Occipital lobe (tissue), 2 donors: ENCODE measurements around the gene TSSK6. TPM values are rescaled to one million over a fixed set of nuclear protein-coding genes. Genes with fewer than 3 reads are reported as not detected.
"Not testable (repeated sequence)": the region's sequence is repeated elsewhere in the genome, so short reads cannot be mapped to it uniquely, and the experiment has no call there.

Source experiments
- DNase-seq: peaks from one replicate; lab custom pipeline; 2025; lab: John Stamatoyannopoulos, UW
- total RNA-seq: library from RNA; depleted of rRNA; stranded (reverse); fragments of >200 nt; gene quantifications from one replicate; pipeline ENCODE4 v1.2.3, GENCODE V29; 2014

TSSK6 gene
- total RNA-seq, 1 donor from 2014 or later: 1.2 TPM

DNA sequence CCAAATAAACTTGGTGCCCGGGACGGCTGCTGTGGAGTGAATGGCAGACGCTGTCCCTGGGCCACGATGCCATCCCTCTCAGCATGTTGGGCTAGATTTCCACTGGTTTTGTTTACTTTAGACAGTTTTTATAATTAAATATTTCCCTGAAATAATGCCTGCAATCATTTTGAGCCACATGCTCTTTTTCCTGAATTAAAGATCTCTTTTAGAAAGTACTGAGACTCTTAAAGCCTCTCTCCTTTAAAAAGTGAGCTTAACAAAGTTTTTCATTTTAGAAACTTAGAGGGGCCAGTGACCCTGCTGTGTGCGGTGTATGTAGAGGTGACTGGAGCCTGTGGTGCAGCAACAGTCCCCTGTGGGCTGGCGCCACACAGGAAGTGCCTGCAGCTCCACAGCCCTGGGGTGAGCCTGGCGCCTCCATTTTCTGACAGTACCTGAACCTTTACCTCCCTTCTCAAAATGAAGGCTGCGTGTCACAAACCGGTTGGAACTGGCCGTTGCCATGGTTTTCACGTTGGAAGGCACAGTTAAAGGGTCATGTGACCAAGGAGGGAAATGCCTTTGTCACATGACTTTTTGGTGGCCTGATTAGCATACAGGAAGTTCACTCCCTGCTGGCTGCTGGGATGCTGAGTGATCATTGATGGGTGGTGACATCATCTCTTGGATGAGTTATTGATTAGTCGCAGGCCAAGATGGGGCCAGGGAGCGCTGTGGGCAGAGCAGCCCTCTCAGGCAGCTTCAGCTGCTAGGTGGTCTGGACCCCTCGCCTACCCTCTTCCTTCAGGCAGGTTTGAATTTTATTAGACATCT, 26.3 kb downstream of the TSSK6 start:
- peak; percentile 48 for DNase-seq

- no peak for DNase-seq
These were observed 27.1 kb downstream of the TSSK6 start for GRCh38 chr19:19487950-19488874.

GRCh38 chr19:19487077-19487949, 28.0 kb downstream of the TSSK6 start:
- DNase-seq: no peak

DNA sequence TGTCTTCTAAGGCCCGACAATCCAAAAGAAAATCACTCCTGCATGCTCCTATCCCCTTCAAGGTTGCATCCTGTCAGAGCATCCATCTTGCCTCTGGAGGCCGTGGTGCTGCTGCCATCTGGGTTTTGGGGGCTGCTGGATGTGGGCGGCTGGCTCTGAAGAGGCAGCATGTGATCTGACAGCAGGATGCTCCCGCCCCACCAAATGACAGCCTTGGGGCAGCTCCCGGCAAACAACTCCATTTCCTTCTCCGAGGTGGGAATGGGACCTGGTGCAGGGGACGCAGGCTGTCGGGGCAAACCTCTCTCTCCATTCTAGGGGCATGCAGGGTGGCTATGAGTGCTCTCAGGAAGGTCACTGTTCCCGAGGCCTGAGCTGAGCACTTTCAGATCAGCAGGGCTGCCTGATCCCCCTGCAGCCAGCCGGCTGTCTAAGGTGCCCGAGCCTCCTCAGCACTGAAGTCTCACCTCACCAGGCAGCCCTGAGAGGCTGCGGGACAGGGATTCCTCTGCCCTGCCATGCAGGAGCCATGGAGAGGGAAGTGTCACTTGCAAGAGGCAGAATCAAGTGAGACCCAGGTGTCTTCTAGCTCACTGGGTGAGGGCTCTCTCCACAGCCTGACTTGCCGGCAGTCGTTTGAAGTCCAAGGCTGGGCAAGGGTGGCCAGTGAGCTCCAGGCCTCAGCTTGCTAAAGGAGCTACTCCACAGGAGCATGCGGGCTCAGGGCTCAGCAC, 28.8 kb downstream of the TSSK6 start:
- no peak for DNase-seq

- no peak for DNase-seq
These were observed 29.4 kb downstream of the TSSK6 start for GRCh38 chr19:19485998-19486290.

GRCh38 chr19:19485161-19485997, 30.0 kb downstream of the TSSK6 start:
- DNase-seq: no peak

GRCh38 chr19:19482809-19483596, 32.3 kb downstream of the TSSK6 start:
- no peak for DNase-seq

DNA sequence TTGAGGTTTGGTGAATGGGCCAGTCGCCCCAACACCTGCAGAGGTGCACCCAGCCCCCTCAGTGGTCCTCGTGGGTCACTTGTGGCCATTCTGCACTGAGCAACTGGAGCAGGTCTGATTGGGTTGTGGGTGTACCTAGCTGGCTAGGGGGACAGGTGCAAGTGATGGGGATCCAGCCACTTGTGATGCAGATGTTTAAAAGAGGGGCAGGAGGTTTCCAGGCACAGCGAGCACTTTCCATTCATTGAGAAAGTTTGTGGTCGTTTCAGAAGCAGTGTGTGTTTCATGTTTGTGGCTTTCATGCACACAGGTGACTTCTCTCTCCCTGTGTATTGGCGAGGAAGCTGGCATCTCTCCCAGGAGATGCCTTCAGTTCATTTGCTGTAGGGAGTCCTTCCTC, 34.7 kb downstream of the TSSK6 start:
- no peak for DNase-seq

DNA sequence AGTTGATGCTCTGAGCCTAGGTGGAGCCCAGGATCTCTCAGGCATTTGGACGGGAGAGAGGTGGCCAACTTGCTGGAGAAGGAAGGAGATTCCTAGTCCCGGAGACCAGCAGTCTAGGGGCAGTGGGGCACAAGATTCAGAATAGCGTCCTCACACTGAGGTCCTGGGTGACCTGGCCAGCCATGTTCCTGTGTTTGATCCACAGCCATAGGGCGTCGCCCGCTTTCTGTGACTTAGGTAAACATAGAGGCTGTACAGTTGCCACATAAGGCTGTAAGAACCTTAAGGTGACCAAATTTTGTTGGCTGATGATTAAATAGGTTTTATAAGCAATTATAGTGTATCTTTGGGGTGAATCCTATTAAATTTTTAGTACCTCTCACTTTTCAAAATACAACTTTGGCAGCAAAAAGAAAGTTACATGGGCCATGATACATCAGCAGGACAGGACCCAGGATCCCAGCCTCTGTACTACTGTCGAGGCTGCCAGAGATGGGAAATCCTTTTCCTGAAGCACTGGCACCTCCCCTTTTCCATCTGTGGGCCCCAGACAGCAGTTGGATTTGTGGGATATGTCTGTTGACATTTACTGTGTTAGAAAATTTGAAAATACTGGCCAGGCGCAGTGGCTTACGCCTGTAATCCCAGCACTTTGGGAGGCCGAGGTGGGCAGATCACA, 37.5 kb downstream of the TSSK6 start:
- DNase-seq: no peak

- no peak for DNase-seq
These were observed 39.2 kb downstream of the TSSK6 start for GRCh38 chr19:19475849-19476828.

- no peak for DNase-seq
These were observed 40.2 kb downstream of the TSSK6 start for GRCh38 chr19:19475015-19475765.

GRCh38 chr19:19472106-19472505, 43.2 kb downstream of the TSSK6 start:
- not testable (repeated sequence) for DNase-seq

GRCh38 chr19:19471682-19472081, 43.7 kb downstream of the TSSK6 start:
- DNase-seq: no peak

GRCh38 chr19:19470579-19470978, 44.8 kb downstream of the TSSK6 start:
- DNase-seq: no peak

GRCh38 chr19:19468424-19469050, 46.8 kb downstream of the TSSK6 start:
- no peak for DNase-seq

- DNase-seq: no peak
These were observed 49.1 kb downstream of the TSSK6 start for GRCh38 chr19:19466201-19466600.
